HG03159 (cell line): ENCODE data around the gene ERGIC3.

Experiments used
- ATAC-seq: cut with Tn5 transposase; IDR thresholded peaks from one replicate; pipeline ENCODE4 v1.9.1; 2021; ENCODE audit warnings: mild to moderate bottlenecking, moderate library complexity; ENCODE audit not compliant: unreplicated experiment

Gene ERGIC3

GRCh38 chr20:35595901-35596300 is 54.0 kb downstream of the ERGIC3 start:
- ATAC-seq = no peak

- ATAC-seq = no peak
These were observed 55.3 kb downstream of the ERGIC3 start for GRCh38 chr20:35597186-35597585.

GRCh38 chr20:35598476-35598875 is 56.6 kb downstream of the ERGIC3 start:
- no peak for ATAC-seq

- no peak for ATAC-seq
These were observed 57.3 kb downstream of the ERGIC3 start for GRCh38 chr20:35598899-35599775.

- ATAC-seq = no peak
These were observed 57.9 kb downstream of the ERGIC3 start for GRCh38 chr20:35599776-35600120.

- ATAC-seq = no peak
These were observed 58.5 kb downstream of the ERGIC3 start for GRCh38 chr20:35600176-35600992.

- no peak for ATAC-seq
These were observed 59.4 kb downstream of the ERGIC3 start for GRCh38 chr20:35600993-35601973.

GRCh38 chr20:35601990-35602389 is 60.1 kb downstream of the ERGIC3 start:
- no peak for ATAC-seq

- no peak for ATAC-seq
These were observed 61.1 kb downstream of the ERGIC3 start for GRCh38 chr20:35602851-35603495.

- no peak for ATAC-seq
These were observed 62.0 kb downstream of the ERGIC3 start for GRCh38 chr20:35603695-35604448.

- no peak for ATAC-seq
These were observed 62.5 kb downstream of the ERGIC3 start for GRCh38 chr20:35604449-35604747.

- ATAC-seq = no peak
These were observed 64.2 kb downstream of the ERGIC3 start for GRCh38 chr20:35606127-35606526.
